Loucy (cell line): ENCODE data around the gene TSEN15.

ENCODE experiments used
- H2AFZ ChIP-seq: fragments of 200-600 bp; sonication (generic); 2 replicates; pipeline ENCODE4 v1.6.0; 2016; ENCODE audit warnings: antibody characterized with exemption, mild to moderate bottlenecking, low read length, moderate library complexity
- H3F3A ChIP-seq: fragments of 200-600 bp; 2 replicates; pipeline ENCODE4 v1.6.0; 2016; ENCODE audit warnings: antibody characterized with exemption, low read depth, mild to moderate bottlenecking
- H3K27me3 ChIP-seq: fragments of 200-600 bp; sonication (generic); 2 replicates; pipeline ENCODE4 v1.6.1; 2014; ENCODE audit warnings: low read length, mild to moderate bottlenecking; ENCODE audit not compliant: insufficient read depth, poor library complexity, severe bottlenecking
- H3K36me3 ChIP-seq: fragments of 200-600 bp; sonication (generic); 2 replicates; pipeline ENCODE4 v1.6.1; 2016; ENCODE audit warnings: low read length; ENCODE audit not compliant: insufficient read depth
- H3K4me1 ChIP-seq: fragments of 200-600 bp; sonication (generic); 2 replicates; pipeline ENCODE4 v1.5.1; 2014; ENCODE audit warnings: low read length, mild to moderate bottlenecking; ENCODE audit not compliant: insufficient read depth, poor library complexity, severe bottlenecking
- H3K4me2 ChIP-seq: fragments of 200-600 bp; sonication (generic); 2 replicates; pipeline ENCODE4 v1.6.0; 2014; ENCODE audit warnings: antibody characterized with exemption, low read length, low read depth, mild to moderate bottlenecking; ENCODE audit not compliant: poor library complexity, severe bottlenecking
- H3K4me3 ChIP-seq: fragments of 200-600 bp; sonication (generic); 2 replicates; pipeline ENCODE4 v1.5.1; 2014; ENCODE audit warnings: low read length, mild to moderate bottlenecking, mixed read lengths; ENCODE audit not compliant: poor library complexity, severe bottlenecking
- H3K79me2 ChIP-seq: fragments of 200-600 bp; sonication (generic); 2 replicates; pipeline ENCODE4 v1.6.1; 2014; ENCODE audit warnings: low read length; ENCODE audit not compliant: insufficient read depth
- H3K9ac ChIP-seq: fragments of 200-600 bp; sonication (generic); 2 replicates; pipeline ENCODE4 v1.6.0; 2014; ENCODE audit warnings: mild to moderate bottlenecking, low read depth, low read length, moderate library complexity; ENCODE audit not compliant: poor library complexity, severe bottlenecking
- H3K9me2 ChIP-seq: fragments of 200-600 bp; sonication (generic); replicated peaks from 2 replicates; pipeline ENCODE4 v1.6.1; 2016; ENCODE audit warnings: low read depth, low read length, mixed read lengths
- H3K9me3 ChIP-seq: fragments of 200-600 bp; sonication (generic); 2 replicates; pipeline ENCODE4 v1.6.1; 2014; ENCODE audit warnings: mild to moderate bottlenecking, antibody characterized with exemption, low read length, low read depth; ENCODE audit not compliant: insufficient read depth
- H4K20me1 ChIP-seq: fragments of 200-600 bp; sonication (generic); 2 replicates; pipeline ENCODE4 v1.6.0; 2014; ENCODE audit warnings: antibody characterized with exemption, low read length, mild to moderate bottlenecking; ENCODE audit not compliant: insufficient read depth, poor library complexity, severe bottlenecking
- EZH2phosphoT487 ChIP-seq: fragments of 200-600 bp; IDR thresholded peaks from 2 replicates; pipeline ENCODE4 v1.6.1; 2018; ENCODE audit warnings: antibody characterized with exemption, mild to moderate bottlenecking, moderate library complexity, borderline replicate concordance
- TF ChIP-seq, protein P1 (sequence below): fragments of 200-600 bp; sonication (generic); conservative IDR thresholded peaks from 2 replicates; pipeline ENCODE4 v1.5.1; 2014; ENCODE audit warnings: mild to moderate bottlenecking, antibody characterized with exemption, low read length

Gene TSEN15

DNA sequence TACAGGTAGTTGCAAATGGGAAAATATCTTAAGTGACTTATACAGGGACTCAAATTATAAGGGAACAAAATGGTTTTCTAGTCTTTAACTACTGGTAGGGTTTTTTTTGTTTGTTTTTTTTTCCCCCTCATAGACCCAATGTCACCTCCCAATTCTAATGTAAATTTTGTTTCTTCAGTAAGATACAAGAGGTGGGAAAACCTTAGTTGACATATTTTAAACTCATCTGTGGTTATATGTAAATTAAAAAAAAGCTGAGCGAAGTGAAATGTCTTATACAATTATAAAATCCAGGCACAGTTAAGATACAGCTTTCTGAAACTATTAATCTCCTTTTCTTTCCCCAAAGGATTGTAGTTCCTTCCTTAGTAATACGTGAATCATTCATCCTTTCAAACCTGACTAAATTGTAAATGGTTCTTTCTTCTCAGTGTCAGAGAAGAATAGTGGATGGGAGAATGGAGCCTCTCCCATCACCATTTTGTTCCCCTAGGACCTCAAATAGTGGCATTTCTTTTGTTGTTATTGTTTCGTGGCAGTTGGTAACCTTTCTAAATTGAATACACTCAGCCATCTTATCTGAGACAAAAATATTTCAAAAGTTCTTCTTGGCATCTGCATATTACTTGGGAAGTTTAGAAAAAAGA lies 11.2 kb downstream of the TSEN15 start:
- Histone ChIP-seq H3K9me2 (no peaks in the 10 kb centered on the region), H3K4me1 (peaks cover 9% of the 10 kb centered on the region), H3K9me3 (no peaks in the 10 kb centered on the region), H4K20me1 (no peaks in the 10 kb centered on the region), H3K4me2 (no peak overlapping the region), H2AFZ (no peak overlapping the region), H3K9ac (no peak overlapping the region), H3K4me3 (no peak overlapping the region), H3K27me3 (no peaks in the 10 kb centered on the region), H3K79me2 (peaks cover 22% of the 10 kb centered on the region), H3K36me3 (peaks cover 23% of the 10 kb centered on the region; the same call in 1 of the 2 replicates), H3F3A (no peaks in the 10 kb centered on the region)
- no peak for TF ChIP-seq EZH2phosphoT487
- TF ChIP-seq, protein P1, sequence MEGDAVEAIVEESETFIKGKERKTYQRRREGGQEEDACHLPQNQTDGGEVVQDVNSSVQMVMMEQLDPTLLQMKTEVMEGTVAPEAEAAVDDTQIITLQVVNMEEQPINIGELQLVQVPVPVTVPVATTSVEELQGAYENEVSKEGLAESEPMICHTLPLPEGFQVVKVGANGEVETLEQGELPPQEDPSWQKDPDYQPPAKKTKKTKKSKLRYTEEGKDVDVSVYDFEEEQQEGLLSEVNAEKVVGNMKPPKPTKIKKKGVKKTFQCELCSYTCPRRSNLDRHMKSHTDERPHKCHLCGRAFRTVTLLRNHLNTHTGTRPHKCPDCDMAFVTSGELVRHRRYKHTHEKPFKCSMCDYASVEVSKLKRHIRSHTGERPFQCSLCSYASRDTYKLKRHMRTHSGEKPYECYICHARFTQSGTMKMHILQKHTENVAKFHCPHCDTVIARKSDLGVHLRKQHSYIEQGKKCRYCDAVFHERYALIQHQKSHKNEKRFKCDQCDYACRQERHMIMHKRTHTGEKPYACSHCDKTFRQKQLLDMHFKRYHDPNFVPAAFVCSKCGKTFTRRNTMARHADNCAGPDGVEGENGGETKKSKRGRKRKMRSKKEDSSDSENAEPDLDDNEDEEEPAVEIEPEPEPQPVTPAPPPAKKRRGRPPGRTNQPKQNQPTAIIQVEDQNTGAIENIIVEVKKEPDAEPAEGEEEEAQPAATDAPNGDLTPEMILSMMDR, result no peak

DNA sequence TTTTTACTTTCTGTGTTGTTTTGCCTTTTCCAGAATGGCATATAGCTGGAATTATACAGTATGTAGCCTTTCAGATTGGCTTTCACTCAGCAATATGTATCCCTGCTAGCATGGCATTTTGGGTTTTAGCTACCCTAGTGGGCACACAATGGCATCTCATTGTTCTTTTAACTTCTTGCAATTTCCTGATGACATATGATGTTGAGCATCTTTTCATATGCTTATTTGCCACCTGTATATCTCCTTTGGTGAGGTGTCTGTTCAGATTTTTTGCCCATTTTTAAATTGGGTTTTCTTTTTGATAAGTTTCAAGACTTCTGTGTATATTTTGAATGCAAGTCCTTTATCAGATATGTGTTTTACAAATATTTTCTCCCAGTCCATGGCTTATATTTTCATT lies 14.0 kb downstream of the TSEN15 start:
- H3K4me1 ChIP-seq, result peaks cover 1% of the 10 kb centered on the region
- no peaks in the 10 kb centered on the region for H4K20me1 ChIP-seq
- no peak overlapping the region for H2AFZ ChIP-seq
- H3K4me3 ChIP-seq, result no peak overlapping the region
- no peaks in the 10 kb centered on the region for H3K27me3 ChIP-seq
- H3K4me2 ChIP-seq, result no peak overlapping the region
- H3K9ac ChIP-seq, result no peak overlapping the region
- no peaks in the 10 kb centered on the region for H3F3A ChIP-seq
- no peak for TF ChIP-seq EZH2phosphoT487
- TF ChIP-seq, protein P1, result no peak
- peaks cover 33% of the 10 kb centered on the region; the same call in 1 of the 2 replicates for H3K36me3 ChIP-seq
- H3K79me2 ChIP-seq, result peaks cover 9% of the 10 kb centered on the region; the same call in 1 of the 2 replicates
- no peaks in the 10 kb centered on the region for H3K9me2 ChIP-seq
- H3K9me3 ChIP-seq, result no peaks in the 10 kb centered on the region

GRCh38 chr1:184068354-184068753 lies 16.8 kb downstream of the TSEN15 start:
- Histone ChIP-seq H3K36me3 (peaks cover 49% of the 10 kb centered on the region; the same call in 1 of the 2 replicates), H3K4me1 (no peaks in the 10 kb centered on the region), H3K79me2 (no peaks in the 10 kb centered on the region), H3K27me3 (no peaks in the 10 kb centered on the region), H3F3A (no peaks in the 10 kb centered on the region), H3K9me3 (no peaks in the 10 kb centered on the region), H2AFZ (no peak overlapping the region), H3K9me2 (no peaks in the 10 kb centered on the region), H3K4me2 (no peak overlapping the region), H3K9ac (no peak overlapping the region), H3K4me3 (no peak overlapping the region), H4K20me1 (no peaks in the 10 kb centered on the region)
- no peak for TF ChIP-seq EZH2phosphoT487
- TF ChIP-seq, protein P1, result no peak
